GM21737 (cell line): ENCODE measurements around the gene FOXJ3.

Experiments
- ATAC-seq: cut with Tn5 transposase; IDR thresholded peaks from one replicate; pipeline ENCODE4 v1.9.1; 2021; ENCODE audit warnings: mild to moderate bottlenecking, moderate library complexity; ENCODE audit not compliant: unreplicated experiment

FOXJ3 gene

DNA sequence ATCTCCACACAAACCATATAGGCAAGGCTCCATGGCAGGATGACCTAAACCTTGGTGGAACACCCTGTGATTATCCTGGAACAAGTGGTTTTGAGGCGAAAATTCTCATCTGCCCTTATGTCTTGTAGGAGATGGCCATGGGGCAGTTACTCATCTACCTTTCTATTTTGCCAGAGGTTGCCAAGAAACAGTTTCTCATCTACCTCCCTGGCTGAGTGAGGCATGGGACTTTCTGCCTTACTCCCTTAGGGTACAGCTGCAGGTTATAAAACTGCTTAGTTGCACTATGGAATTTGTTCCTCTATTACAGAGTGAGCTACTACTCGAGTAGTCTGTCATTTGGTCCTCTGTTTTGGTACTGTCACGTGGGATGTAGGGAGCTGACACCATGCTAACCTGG, 139.2 kb downstream of the FOXJ3 start:
- no peak for ATAC-seq

GRCh38 chr1:42192106-42192505, 142.9 kb downstream of the FOXJ3 start:
- ATAC-seq: no peak

GRCh38 chr1:42191319-42191718, 143.7 kb downstream of the FOXJ3 start:
- no peak for ATAC-seq

DNA sequence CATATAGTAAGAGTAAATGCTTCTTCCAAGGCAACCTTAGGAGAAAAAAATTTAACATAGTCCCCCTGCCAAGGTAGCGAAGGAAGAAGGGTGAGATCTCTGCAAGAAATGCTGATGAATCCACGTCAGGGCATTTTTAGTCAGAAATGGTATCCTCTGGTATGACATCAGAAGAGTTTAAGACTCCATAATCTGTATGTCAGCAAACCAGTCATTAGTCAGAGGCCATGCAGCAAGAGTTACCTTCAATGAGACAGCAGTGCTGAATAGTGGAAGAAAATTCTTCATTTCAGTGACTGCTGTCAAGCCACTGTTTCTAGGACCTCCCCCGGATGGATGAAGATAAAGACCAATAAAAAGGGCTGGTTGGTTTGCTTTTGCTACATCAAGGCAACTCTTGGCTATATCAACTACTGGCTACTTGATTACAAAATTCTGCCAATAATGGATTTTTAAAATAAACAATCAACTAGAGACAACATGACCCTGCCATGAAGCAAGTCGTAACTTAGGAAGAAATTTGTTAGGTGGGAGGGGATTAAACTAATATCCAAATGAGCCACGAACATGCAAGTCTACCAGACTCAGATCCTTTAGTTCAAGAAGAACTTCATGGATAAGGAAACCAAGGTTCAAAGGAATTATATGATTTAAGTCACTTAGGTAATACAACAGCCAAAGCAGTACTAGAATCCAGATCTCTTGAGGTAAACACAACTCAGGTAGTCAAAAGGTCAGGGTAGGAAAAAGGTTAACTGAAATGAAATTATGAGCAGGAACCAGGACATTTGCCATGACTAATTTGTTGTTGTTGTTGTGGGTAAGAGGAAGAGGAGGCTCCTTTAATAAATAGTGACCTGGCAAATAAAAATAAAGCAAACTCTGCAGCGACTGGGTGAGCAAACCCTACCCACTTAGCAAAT, 144.8 kb downstream of the FOXJ3 start:
- no peak for ATAC-seq

DNA sequence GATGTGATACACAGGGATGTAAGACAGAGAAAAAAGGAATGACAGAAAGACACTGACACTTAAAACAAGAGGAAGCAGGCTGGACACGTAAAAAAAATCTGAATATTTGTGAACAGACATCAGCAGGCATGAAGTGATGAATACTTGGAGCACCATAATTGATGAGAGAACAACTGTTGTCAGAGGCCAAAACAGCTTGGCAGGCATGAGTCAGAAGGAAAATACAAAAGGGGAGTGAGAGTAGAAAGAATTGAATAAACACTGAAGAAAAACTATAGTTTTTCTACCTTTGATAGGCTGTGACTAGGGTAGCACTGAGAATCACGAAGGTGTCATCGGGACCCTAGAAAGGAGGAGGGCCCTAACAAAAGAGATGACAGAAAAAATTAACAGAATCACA, 148.9 kb downstream of the FOXJ3 start:
- ATAC-seq: no peak

DNA sequence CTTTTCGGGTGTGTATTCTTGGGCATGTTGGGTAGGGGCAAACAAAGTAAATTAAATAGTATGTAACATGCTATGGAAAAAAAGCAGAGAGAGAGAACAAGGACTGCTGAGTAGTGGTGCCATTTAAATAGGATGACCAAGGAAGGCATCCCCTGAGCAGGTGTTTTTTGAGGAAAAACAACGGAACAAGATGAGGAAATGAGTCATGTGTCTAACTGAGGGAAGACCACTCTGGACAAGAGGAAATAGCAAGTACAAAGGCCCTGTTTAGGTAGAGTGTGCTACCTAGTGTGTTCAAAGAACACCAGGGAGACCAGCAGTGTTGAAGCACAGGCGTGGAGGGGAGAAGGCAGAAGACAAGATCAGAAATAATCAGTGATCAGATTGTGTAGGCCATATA, 150.4 kb downstream of the FOXJ3 start:
- ATAC-seq: no peak

DNA sequence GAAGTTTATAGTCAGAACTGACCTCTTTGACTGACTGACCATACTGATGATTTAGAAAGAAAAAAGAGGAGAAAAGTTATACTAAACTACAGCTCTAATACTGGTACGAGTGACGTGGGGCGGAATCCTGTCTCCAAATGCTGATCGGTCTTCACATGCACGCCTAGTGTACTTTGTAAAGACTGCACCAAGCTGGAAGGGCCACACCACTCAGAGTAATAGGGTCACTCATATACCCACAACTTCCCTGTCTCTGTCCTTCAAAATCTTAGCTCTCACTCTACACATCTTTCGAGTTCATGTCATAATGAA, 151.1 kb downstream of the FOXJ3 start:
- no peak for ATAC-seq

DNA sequence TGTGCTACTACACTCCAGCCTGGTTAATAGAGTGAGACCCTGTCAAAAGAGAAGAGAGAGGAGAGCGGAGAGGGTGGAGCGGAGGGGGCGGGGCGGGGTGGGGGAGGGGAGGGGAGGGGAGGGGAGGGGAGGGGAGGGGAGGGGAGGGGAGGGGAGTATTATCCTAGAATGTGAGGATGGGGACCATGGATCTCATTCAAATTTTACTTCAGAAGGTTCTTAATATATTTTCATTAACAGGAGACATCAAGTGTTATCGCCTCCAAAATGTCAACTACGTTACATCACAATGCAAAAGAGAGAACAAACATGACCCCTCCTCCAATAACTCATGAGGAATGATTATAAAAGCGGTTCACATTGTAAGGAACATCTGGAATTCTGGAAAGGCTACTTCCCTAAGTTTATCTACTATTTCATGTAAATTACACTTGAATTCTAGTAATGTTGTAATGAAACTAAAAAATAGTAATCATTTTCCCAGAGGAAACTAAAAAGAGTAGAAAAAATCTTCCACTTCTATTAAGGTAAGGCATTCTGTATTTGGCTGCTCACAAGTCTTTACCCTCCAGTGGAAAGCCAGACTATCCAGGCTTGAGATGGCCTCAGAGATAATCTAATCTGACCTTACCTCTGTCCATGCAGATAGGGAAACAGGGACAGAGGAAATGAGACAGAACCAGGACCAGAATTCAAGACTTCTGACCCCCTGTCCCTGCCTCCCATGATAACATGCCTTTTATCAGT, 151.7 kb downstream of the FOXJ3 start:
- no peak for ATAC-seq

DNA sequence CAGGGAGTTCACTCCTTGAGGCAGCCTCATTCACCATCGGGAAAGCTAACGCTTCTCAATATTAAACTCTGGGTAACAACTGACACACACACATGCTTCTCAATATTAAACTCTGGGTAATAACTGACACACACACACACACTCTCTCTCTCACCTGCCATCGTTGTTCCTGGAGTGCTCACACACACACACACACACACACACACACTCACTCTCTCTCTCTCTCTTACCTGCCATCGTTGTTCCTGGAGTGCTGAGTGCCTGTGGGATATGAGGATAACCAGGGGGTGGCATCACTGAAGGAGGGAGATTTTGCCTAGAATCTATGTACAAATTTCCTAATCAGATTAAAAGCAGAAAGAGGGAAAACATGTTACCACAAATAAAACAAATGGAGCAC, 153.3 kb downstream of the FOXJ3 start:
- no peak for ATAC-seq

DNA sequence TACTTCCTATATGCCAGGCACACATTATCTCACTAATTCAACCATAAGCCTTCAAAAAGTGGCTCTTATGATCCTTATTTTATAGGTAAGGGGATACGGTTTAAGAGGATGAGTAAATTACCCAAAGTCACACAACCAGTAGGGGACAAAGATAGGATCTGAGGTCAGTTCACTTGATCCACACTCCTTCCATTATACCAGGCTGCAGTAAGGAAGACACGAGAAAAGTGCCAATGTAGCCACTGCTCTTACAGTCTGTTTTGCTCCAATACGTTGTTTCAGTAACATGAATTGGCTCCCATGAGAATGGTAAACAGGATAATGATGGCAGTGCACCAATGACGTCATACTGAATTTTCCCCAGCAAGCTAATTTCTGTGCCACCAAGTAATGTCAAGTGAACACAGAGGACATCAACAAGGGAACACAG, 155.1 kb downstream of the FOXJ3 start:
- no peak for ATAC-seq

GRCh38 chr1:42179275-42179674, 155.8 kb downstream of the FOXJ3 start:
- ATAC-seq: no peak

DNA sequence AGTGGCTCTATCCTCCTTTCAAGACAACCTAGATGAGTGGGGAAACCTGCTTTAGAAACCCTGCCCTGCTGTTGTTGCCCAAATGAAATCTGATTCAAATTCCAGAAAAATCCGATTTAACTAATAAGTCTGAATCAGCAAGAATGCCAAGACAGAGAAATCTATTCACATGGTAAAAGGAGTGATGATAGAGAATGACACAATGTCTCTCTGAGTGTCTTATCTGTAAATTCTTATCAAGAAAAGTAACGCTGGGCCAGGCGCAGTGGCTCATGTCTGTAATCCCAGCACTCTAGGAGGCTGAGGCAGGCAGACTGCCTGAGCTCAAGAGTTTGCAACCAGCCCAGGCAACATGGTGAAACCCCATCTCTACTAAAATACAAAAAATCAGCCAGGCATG, 156.8 kb downstream of the FOXJ3 start:
- no peak for ATAC-seq

GRCh38 chr1:42177541-42177981, 157.5 kb downstream of the FOXJ3 start:
- no peak for ATAC-seq

GRCh38 chr1:42176902-42177519, 158.0 kb downstream of the FOXJ3 start:
- no peak for ATAC-seq

DNA sequence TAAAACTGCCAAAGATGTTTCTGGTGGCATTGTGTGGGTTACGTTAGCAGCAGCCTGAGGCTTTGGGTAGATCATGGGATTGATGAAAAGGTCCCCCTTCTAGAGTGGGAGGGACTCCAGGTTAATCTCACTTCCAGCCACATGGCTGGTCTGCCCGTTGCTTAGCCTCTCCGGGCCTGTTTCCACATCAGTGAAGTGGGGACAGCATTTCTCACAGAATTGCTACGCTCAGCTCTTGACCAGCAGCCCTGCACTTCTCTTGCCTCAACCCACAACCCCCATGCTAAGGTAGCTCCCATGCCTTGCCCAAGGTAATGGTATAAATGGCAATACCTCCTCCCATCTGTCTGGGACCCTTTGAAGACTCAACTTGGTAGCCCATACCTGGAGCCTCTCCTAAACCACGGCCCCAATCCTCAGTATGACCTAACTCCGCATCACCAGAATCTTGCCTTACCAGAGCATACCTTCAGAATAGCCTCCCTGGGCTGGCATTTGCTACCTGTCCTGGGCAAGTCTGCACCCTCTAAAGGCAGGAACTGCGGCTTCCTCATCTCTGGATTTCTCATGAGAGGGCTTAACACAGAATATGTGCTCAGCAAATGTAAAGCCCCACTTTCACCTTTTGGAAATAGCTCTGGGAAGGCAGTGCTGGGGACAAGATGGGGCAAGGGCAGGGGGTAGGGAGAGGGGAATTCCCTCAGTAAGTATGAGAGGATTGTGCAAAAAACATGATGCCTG, 159.6 kb downstream of the FOXJ3 start:
- ATAC-seq: no peak

DNA sequence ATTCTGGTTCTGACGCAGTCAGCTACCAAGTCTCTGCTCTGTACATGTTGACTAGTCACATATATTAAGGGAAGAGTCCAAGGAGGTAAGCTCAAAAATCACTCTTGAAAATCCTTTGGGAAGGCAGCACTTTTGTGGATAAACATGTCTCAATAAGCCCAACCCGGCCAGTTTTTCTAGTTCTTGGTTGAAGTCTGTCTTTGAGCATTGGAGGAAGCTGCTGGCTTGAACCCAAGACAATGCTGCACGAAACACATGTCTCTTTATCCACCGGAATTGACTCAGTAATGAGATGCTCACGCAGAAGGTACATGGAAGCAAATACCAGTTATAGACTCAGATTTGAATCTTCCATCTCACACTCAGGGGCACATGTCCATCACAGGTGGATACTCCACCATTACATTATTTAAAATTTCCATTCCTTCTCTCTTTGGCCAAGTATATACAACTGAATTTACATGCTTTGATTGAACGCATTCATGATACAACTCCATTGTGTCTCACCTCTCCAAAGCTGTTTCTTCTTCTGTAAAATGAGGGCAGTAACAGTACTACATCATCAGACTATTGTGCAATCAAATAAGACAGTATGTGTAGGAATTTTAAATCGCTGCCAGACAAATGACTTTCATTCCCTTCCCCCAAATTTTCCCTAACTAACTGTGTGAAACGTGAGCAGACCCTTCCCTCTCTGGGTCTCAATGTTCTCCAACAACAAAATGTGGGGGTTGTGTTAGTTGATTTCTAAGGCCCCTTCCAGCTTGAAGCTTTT, 160.9 kb downstream of the FOXJ3 start:
- no peak for ATAC-seq

GRCh38 chr1:42173155-42173933, 161.7 kb downstream of the FOXJ3 start:
- ATAC-seq: no peak

GRCh38 chr1:42172381-42173133, 162.5 kb downstream of the FOXJ3 start:
- no peak for ATAC-seq
